Vagina (tissue), 2 donors: ENCODE results near the gene CLCA2. TPM values are rescaled to one million over a fixed set of nuclear protein-coding genes. Genes with fewer than 3 reads are reported as not detected.

Experiments used
- DNase-seq, 2 donors: peaks; one replicate each; pipeline ENCODE4 v3.0.0-alpha.2; 2017; ENCODE audit errors: extremely low spot score in 2 of 2
- H3K27ac ChIP-seq: fragments of 200-600 bp; sonication (generic); one replicate; pipeline ENCODE4 v1.5.1; 2019
- H3K27me3 ChIP-seq: fragments of 200-600 bp; sonication (generic); one replicate; pipeline ENCODE4 v1.5.1; 2019
- H3K36me3 ChIP-seq, 2 donors: fragments of 200-600 bp; sonication (generic); one replicate each; pipeline ENCODE4 v1.5.1; 2017 to 2019
- H3K4me1 ChIP-seq: fragments of 200-600 bp; sonication (generic); one replicate; pipeline ENCODE4 v1.5.1; 2019
- H3K4me3 ChIP-seq, 2 donors: fragments of 200-600 bp; sonication (generic); 1 replicate in 1 of 2; 2 replicates in 1 of 2; pipeline ENCODE4 v1.5.1; 2016 to 2019
- H3K9me3 ChIP-seq: fragments of 200-600 bp; sonication (generic); one replicate; pipeline ENCODE4 v1.5.1; 2019
- POLR2A ChIP-seq, 2 donors: fragments of 450-650 bp; IDR thresholded peaks; one replicate each; pipeline ENCODE4 v1.6.1; 2017; ENCODE audit warnings: antibody characterized with exemption in 2 of 2, mild to moderate bottlenecking in 2 of 2, moderate library complexity in 2 of 2
- POLR2AphosphoS5 ChIP-seq, 2 donors: sonication (generic); formaldehyde crosslinking; IDR thresholded peaks; one replicate each; pipeline ENCODE4 v1.9.0; 2017; ENCODE audit warnings: antibody characterized with exemption in 2 of 2, mild to moderate bottlenecking in 2 of 2, low read depth in 1 of 2; ENCODE audit not compliant: insufficient read depth in 1 of 2
- intact Hi-C: fragments of 100-400 bp; cut with DNase I; formaldehyde crosslinking; loops from one replicate; pipeline ENCODE4 v1.15.1; 2023
- total RNA-seq: library from RNA; depleted of rRNA; stranded (reverse); fragments of >200 nt; gene quantifications from one replicate; pipeline ENCODE4 v1.2.3, GENCODE V29; 2016
- TF ChIP-seq, protein P1 (sequence below), 3 experiments: fragments of 450-650 bp in 2 of 3; fragments of 200-600 bp in 1 of 3; sonication (generic) in 1 of 3; IDR thresholded peaks; one replicate each; pipeline ENCODE4 v1.5.1; 2017 to 2019; ENCODE audit warnings: antibody characterized with exemption in 3 of 3, mild to moderate bottlenecking in 2 of 3, moderate library complexity in 2 of 3

Gene CLCA2
- 65.8 TPM for total RNA-seq

DNA sequence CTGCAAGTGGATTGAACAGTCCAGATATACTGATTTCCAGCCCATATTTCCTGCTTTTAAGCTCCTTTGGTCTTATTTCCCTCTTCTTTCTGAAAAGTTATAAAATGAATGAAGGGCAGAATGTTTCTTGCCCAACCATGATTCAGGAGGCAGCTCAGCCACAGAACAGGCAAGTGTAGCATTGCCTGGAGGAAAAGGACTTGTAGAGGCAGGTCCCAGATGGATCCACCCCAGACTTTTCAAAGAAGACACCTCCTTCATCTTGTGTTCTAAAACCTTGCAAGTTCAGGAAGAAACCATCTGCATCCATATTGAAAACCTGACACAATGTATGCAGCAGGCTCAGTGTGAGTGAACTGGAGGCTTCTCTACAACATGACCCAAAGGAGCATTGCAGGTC lies at the start of gene CLCA2:
TSS of gene CLCA2 (plus strand) at position 299 of the 400 bp plus-strand sequence. CDS start at position 376, 77 bp downstream.
- no peaks in the 10 kb centered on the region for H3K9me3 ChIP-seq
- intact Hi-C loops, result no loop called here
- H3K27ac ChIP-seq, result no peak within 1 kb of the TSS
- H3K4me1 ChIP-seq, result peaks cover 7% of the 10 kb centered on the region
- no peaks in the 10 kb centered on the region for H3K36me3 ChIP-seq
- no peaks in the 10 kb centered on the region for H3K27me3 ChIP-seq
- no peak for DNase-seq
- TF ChIP-seq POLR2A (IDR thresholded peaks at IDR 0.05) (no peak), POLR2AphosphoS5 (IDR thresholded peaks at IDR 0.05; ENCODE audit: insufficient read depth in 1 of 2, low read depth in 1 of 2) (no peak)
- TF ChIP-seq, protein P1, sequence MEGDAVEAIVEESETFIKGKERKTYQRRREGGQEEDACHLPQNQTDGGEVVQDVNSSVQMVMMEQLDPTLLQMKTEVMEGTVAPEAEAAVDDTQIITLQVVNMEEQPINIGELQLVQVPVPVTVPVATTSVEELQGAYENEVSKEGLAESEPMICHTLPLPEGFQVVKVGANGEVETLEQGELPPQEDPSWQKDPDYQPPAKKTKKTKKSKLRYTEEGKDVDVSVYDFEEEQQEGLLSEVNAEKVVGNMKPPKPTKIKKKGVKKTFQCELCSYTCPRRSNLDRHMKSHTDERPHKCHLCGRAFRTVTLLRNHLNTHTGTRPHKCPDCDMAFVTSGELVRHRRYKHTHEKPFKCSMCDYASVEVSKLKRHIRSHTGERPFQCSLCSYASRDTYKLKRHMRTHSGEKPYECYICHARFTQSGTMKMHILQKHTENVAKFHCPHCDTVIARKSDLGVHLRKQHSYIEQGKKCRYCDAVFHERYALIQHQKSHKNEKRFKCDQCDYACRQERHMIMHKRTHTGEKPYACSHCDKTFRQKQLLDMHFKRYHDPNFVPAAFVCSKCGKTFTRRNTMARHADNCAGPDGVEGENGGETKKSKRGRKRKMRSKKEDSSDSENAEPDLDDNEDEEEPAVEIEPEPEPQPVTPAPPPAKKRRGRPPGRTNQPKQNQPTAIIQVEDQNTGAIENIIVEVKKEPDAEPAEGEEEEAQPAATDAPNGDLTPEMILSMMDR (IDR thresholded peaks at IDR 0.05), result no peak
- H3K4me3 ChIP-seq, result peak within 1 kb of the TSS in 1 of 2 donors; percentile 25

GRCh38 chr1:86375688-86376087 lies 48.3 kb upstream of the CLCA2 start:
- Histone ChIP-seq H3K9me3 (no peaks in the 10 kb centered on the region), H3K27me3 (no peaks in the 10 kb centered on the region), H3K27ac (no peak overlapping the region), H3K4me3 (no peak overlapping the region), H3K36me3 (peaks cover 0 to 5% of the 10 kb centered on the region in 2 donors), H3K4me1 (no peaks in the 10 kb centered on the region)
- no peak for DNase-seq
- TF ChIP-seq, protein P1 (IDR thresholded peaks at IDR 0.05), result no peak
- TF ChIP-seq POLR2AphosphoS5 (IDR thresholded peaks at IDR 0.05; ENCODE audit: insufficient read depth in 1 of 2, low read depth in 1 of 2) (no peak), POLR2A (IDR thresholded peaks at IDR 0.05) (no peak)
- intact Hi-C loops, result no loop called here

DNA sequence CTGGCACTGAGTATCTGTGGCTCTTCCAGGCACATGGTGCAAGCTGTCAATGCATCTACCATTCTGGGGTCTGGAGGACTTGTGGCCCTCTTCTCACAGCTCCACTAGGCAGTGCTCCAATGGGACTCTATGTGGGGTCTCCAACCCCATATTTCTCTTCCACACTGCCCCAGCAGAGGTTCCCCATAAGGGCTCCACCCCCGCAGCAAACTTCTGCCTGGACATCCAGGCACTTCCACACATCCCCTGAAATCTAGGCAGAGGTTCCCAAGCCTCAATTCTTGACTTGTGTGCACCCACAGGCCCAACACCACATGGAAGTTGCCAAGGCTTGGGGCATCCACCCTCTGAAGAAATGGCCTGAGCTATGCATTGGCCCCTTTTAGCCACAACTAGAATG lies 46.6 kb upstream of the CLCA2 start:
- H3K27me3 ChIP-seq, result no peaks in the 10 kb centered on the region
- no peaks in the 10 kb centered on the region for H3K4me1 ChIP-seq
- no peak overlapping the region for H3K4me3 ChIP-seq
- peaks cover 0 to 5% of the 10 kb centered on the region in 2 donors for H3K36me3 ChIP-seq
- no peak for DNase-seq
- TF ChIP-seq, protein P1 (IDR thresholded peaks at IDR 0.05), result no peak
- TF ChIP-seq POLR2AphosphoS5 (IDR thresholded peaks at IDR 0.05; ENCODE audit: insufficient read depth in 1 of 2, low read depth in 1 of 2) (no peak), POLR2A (IDR thresholded peaks at IDR 0.05) (no peak)
- no peak overlapping the region for H3K27ac ChIP-seq
- intact Hi-C loops, result no loop called here
- H3K9me3 ChIP-seq, result no peaks in the 10 kb centered on the region

DNA sequence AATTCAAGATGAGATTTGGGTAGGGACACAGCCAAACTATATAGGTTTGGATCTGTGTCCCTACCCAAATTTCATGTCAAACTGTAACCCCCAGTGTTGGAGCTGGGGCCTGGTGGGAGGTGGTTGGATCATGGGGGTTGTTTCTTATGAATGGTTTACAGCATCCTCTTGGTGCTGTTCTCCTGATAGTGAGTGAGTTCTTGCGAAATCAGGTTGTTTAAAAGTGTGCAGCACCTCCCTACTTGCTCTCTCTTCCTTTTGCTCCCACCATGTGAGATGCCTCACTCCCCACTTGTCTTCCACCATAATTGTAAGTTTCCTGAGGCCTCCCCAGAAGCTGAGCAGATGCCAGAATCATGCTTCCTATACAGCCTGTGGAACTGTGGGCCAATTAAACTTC lies 45.2 kb upstream of the CLCA2 start:
- DNase-seq, result no peak
- Histone ChIP-seq H3K4me3 (no peak overlapping the region), H3K4me1 (no peaks in the 10 kb centered on the region), H3K27me3 (no peaks in the 10 kb centered on the region), H3K9me3 (no peaks in the 10 kb centered on the region), H3K36me3 (peaks cover 0 to 5% of the 10 kb centered on the region in 2 donors), H3K27ac (no peak overlapping the region)
- intact Hi-C loops, result no loop called here
- TF ChIP-seq, protein P1 (IDR thresholded peaks at IDR 0.05), result no peak
- TF ChIP-seq POLR2AphosphoS5 (IDR thresholded peaks at IDR 0.05; ENCODE audit: insufficient read depth in 1 of 2, low read depth in 1 of 2) (no peak), POLR2A (IDR thresholded peaks at IDR 0.05) (no peak)

DNA sequence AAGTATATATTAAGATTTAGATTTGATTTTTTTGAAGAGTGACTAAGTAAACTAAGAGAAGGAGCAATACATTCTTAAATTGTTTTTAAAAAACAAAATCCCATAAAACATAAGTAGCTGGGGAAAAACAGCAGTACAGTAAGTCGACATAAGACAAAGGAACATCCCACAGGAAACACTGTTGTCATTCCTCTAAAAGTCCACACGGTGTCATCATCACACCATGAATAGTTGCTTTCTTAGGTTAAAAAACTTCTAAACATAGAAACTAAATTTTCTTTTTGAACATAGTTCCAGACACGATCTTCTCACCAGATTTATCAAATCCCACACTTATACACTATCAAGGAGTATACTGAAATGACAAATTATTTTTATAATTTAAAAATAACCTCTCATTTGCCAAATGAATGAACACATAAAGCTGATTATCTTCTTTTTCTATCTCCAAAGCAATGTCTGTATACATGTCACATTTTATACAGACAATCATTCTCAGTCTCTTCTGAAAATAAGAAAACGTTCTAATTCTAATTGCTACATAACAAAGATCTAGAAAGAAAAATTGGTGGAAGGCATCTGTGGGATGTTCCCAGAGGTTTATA lies 43.6 kb upstream of the CLCA2 start:
- DNase-seq, result no peak
- Histone ChIP-seq H3K27me3 (no peaks in the 10 kb centered on the region), H3K27ac (no peak overlapping the region), H3K36me3 (peaks cover 0 to 5% of the 10 kb centered on the region in 2 donors), H3K9me3 (no peaks in the 10 kb centered on the region), H3K4me1 (no peaks in the 10 kb centered on the region), H3K4me3 (no peak overlapping the region)
- TF ChIP-seq, protein P1 (IDR thresholded peaks at IDR 0.05), result peak; percentile 54 to 82 (median 69)
- no peak for TF ChIP-seq POLR2A (IDR thresholded peaks at IDR 0.05)
- no peak for TF ChIP-seq POLR2AphosphoS5 (IDR thresholded peaks at IDR 0.05; ENCODE audit: insufficient read depth in 1 of 2, low read depth in 1 of 2)
- intact Hi-C loops, result no loop called here
